Dedifferentiated amniotic fluid mesenchymal stem cell (primary cell): ENCODE results near the gene SLC5A1.
"Not testable (repeated sequence)": the region's sequence is repeated elsewhere in the genome, so short reads cannot be mapped to it uniquely, and the experiment has no call there.

Experiments
- DNase-seq: peaks from one replicate; pipeline ENCODE4 v3.0.0-alpha.2; 2016; ENCODE audit errors: extremely low spot score

Gene SLC5A1

DNA sequence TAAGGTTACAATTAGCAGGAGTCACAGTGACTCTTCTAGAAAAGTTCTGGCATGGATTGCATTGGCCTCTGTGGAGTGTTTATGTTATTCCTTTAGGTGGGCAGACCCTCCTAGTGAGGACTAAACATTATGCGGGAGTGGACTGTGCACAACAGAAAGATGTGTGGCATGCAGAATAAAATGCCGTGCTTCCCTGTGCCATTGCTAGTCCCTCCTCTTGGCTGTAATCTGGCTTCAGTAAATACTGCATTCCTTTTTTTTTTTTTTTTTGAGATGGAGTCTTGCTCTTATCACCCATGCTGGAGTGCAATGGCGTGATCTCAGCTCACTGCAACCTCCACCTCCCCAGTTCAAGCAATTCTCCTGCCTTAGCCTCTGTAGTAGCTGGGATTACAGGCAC lies 45.0 kb downstream of the SLC5A1 start:
- no peak for DNase-seq

DNA sequence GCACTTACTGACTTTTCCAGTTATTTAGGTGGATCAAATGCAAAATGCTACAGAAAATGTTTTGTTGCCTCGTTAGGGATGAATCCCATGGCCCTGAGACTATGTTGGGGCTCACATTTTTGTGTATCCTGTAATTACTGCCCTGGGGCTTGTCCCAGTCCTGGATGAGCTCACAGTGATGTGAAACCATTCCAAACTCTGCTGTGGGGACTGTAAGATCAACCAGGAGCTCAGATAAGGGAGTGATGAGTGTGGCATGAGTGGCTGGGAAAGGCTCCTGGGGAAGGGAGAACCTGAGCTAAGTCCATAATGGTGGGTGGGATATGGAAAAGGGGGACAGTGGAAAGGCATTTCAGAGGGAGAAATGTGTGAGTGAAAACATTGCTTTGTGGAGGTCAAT lies 54.0 kb downstream of the SLC5A1 start:
- DNase-seq: no peak

DNA sequence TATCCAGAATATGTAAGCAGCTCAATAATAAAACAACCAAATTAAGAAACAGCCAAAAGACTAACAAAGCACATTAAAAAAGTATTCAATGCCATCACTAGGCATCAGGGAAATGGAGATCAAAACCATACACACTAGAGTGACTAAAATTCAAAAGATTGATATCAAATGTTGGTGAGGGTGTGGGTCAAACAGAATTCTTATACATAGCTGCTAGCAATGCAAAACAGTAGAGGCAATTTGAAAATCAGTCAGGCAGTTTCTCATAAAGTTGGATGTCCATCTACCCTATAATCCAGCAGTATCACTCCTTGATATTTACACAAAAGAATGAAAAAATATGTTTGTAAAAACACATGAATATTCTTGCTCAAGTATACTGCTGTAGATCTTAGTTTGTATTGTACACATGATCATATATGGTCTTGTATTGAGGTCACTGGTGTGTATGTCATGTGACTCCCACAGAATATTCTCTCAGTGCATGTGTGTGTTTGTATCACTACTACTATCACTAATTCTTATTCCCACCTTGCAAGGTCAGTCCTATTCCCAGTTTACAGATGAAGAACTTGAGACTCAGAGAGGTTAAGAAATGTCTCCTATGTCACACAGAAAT lies 54.9 kb downstream of the SLC5A1 start:
- no peak for DNase-seq

DNA sequence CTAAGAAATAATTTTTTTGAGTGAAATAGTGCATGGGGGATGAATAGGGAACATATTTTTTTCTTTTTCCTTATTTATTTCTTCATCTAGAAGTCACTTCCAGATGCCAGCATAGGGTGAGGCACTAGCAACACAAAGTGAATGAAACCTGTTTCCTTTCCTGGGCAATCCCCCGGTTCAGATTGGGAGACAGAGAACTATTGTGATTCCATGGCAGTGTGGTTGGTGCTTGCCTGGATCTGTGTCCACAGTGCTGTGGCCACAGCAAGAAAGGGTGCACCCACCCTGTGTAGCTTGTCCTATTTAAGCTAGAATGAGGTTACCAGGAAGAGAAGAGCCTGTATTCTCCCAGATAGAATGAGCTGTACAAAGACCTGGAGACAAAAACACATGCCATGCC lies 57.6 kb downstream of the SLC5A1 start:
- no peak for DNase-seq

DNA sequence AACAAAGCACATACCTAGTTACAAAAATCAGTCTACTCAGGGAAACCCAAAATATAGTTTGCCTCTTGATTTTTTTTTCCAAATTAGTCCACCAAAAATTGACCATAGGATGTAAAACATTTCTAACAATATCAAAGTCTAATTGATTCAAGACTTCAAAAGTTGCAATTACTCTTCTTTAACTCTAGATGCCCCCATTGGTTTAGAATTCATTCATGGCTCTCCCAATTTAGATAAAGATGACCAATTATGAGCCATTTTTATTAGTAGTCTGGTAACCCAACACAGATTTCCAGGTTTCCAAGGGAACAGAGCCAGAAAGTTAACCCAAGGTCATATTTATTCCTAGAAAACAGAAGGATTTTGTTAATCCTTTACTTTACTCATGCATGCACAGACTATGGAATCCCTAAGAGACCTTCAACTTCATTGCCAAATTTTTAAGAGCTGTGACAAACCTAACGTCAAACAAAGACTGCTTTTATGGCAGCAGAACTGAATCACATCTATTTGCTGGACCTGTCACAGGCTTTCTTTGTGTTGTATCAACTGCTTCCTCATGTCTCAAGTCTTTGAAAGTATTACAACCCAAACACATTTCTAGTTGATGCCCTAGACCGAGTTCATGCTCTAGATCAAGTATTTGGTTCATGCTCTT lies 60.7 kb downstream of the SLC5A1 start:
- DNase-seq: no peak

DNA sequence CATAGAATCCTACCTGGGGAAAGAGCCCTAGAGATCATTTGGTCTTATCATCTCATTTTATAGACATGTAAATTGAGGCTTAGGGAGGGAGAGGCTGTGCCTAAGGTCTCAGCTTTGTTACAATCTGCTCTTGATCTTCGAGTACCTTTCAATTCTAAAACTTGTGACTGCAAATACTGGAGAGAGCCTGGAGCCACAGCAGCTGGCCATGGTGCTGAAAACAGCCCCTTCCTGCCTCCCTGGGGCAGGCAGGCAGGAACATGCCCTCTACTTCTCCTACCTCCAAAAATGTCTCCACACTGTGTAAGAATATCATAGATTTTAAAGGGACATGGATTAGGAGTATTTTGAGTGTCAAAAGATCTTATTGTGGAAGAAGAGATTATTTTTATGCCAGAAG lies 63.9 kb downstream of the SLC5A1 start:
- no peak for DNase-seq

DNA sequence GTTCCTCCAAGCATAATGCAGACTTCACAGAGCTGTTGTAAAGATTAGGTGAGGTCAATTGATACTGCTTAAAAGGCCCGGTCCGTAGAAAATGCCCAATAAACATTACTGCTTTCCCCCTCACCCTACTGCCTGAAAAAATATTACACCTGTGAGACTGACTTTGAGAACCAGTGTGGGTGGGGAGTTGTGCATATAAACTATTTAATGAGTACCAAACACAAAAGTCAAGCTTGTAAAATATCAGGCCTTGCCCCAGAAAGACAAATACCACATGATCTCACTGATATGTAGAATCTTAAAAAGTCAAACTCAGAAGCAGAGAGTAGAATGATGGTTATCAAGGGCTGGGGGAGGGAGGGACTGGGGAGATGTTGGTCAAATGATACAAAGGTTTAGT lies 69.3 kb downstream of the SLC5A1 start:
- DNase-seq: no peak

DNA sequence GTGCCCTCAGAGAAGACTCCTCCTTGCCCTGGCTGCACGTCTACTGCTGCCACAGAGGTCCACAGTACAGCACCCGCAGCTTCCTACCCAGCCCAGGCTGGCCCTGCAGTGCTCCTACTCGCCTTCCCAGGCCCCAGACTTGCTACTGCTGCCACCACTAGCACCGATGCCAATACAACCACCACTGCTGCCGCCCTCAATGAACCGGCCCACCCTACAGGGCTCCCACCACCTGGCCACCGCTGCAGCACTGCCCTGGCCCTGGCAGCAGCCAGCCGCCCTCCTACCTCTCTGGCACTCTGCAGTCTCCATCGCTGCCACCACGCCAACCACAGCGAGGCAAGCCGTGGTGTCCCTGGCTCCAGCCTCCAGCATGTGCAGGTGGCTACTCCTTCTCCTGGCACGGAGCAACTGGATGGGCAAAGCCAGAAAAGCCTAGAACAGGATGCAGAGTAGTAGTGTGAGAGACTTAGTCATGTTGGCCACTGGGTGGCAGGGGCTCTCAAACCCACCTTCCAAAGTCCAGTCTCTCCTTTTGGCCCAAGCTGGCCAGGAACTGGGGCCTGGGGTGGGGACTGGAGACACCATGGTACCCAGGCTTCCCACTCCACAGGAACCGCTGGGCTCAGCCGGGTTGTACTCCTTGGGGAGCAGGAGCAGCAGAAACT lies 76.6 kb downstream of the SLC5A1 start:
- DNase-seq: no peak

DNA sequence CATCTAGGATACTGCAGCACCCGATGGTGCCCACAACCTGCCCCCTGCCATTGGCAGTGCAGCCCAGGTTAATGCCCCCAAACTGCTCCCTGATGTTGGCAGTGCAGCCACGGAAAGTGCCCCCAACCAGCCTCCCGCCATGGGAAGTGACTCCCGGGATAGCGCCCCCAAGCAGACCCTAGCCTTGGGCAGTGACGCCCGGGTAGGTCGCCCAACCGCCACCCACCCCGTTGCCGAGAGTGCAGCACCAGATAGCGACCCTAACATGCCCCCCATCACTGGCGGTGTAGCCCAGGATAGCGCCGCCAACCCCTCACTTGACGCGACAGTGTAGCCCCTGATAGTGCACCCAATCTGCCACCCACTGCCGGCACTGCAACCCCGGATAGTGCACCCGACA lies 77.5 kb downstream of the SLC5A1 start:
- DNase-seq: no peak

DNA sequence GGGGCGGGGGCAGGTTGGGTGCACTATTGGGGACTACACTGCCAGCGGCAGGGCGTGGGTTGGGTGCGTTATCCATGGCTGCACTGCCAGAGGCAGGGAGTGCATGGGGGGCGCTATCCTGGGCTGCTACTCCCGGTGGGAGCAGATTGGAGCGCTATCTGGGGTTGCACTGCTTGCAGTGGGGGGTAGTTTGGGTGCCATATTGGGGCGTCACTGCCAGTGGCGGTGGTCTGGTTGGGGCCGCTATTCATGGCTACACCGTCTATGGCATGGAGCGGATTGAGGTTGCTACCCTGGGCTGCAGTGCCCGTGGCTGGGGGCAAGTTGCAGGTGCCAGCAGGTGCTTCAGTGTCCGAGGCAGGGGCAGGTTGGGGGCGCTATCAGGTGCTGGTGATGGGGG lies 79.8 kb downstream of the SLC5A1 start:
- no peak for DNase-seq

DNA sequence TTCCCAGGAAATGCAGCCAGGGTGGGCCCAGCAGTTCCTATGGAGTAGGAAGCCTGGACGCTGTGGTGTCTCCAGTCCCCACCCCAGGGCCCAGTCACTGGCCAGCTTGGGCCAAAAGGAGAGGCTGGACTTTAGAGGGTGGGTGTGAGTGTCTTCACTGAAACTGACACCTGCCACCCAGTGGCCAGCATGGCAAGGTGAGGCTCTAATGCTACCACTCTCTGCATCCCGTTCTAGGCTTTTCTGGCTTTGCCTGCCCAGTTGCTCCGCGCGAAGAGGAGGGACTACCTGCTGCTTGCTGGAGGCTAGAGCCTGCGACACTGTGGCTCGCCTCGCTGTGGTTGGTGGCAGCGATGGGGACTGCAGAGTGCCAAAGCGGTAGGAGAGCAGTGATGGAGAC lies 80.6 kb downstream of the SLC5A1 start:
- no peak for DNase-seq

DNA sequence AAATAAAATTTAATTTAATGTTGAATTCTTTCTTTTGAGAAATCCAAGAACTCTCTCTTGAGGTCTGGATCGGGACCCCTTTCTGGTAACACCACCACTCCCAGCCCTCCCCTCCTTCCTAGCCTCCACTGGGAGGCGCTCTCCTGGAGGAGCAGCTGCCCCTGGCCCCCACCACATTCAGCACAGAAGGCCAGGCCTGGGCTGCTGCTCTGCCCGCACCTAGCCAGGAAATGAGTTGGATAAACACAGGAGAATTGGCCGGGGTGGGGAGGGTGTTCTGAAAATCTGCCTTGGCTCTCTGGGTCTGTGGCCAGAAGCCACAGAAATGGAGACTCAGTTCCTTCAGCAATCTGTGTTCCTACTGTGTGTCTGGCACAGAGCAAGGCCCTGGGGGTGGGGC lies 84.8 kb downstream of the SLC5A1 start:
- DNase-seq: no peak

DNA sequence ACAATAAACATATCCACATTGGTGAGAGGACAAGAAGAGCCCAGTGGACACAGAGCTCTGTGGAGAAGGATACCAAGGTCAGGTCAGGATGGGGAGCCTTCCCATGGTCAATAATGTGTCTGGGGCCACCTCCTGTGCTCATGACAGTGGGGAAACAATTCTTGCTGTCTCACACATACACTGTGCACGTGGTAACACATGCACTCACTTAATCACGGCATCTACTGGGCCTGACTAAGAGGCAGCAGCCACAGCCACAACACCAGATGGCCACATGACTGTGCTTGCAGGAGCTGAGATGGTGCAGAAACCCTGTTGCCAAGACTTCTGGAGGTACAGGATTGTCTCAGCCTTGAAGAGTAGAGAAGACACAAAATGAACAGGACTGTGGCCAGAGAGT lies 87.4 kb downstream of the SLC5A1 start:
- DNase-seq: no peak

DNA sequence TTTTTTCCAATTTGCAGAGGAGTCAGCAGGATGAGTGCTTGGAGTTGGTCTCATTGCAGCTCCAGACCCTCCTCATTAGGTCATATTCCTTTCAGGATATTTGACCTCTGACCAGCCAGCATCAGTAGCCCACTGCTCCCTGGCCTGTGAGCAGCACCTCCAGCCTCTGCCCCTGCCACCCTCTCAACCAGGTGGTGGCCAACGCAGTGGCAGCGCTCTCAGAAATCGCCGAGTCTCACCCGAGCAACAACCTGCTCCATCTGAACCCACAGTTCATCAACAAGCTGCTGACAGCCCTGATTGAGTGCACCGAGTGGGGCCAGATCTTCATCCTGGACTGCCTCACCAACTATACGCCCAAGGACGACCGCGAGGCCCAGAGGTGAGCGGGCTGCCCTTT lies 89.1 kb downstream of the SLC5A1 start:
- no peak for DNase-seq

DNA sequence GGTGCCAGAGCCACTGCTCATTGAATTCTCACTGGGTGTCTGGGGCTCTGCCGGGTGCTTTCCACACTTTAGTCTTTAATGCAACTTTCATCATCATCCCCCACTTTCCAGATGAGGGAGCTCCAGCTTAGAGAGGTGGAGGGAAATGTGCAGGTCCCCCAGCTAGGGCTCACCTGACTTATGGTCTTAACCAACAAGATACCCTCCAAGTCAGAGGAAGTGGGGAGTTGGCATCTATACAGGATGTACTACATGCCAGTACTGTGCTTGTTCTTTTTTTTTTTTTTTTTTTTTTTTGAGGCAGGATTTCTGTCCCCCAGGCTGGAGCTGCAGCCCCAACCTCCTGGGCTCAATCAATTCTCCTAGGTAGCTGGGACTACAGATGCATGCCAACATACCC lies 89.7 kb downstream of the SLC5A1 start:
- DNase-seq: no peak

DNA sequence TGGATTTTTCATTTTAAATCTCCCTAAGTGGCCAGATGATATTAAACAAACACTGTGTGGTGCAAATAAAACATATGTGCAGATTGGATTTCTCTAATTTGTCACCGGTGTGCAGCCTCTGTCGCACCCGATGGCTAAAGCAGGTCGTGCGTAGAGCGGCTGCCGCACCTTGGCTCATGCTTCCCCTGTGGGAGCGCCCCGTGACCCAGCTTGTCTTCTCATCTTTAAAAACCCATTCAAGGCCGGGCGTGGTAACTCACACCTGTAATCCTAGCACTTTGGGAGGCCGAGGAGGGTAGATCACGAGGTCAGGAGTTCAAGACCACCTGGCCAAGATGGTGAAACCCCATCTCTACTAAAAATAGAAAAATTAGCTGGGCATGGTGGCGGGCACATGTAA lies 91.7 kb downstream of the SLC5A1 start:
- DNase-seq: not testable (repeated sequence)

DNA sequence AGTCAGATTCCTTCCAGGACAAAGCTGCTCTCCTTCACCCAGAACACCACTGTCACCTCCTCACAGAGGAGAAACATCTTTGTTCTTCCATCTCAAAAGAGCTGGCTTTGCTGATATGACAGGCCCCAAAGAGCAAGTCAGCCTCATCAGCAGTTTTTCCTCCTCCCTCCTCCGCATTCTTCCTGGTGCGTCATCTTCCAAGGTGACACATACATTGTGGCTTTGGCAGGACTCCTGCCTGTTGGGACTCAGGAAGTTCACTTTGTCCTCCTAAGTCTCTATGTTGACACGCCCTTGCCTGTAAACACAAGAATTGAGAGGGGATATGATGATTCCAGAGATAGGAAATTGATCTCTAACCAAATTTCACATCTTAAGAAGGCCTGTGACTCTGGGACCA lies 92.9 kb downstream of the SLC5A1 start:
- DNase-seq: not testable (repeated sequence)

DNA sequence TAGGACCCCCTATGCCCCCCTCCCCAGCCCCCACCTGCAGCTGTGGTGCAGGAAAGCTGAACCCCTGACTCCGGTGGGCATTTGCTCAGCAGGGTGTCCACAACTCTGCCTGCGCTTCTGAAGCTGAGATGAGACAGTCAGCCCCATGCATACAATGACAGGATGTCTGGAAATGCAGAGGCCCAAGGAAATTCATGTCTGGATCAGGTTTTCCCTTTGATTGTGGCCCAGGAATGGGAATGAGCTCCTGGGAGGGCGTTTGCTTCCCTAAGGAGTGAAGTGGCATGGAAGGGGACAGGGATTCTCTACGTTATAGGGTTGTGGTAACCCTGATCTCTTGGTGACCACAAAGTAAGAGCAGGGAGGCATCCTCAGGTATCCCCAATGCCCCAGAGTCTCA lies 93.8 kb downstream of the SLC5A1 start:
- not testable (repeated sequence) for DNase-seq

DNA sequence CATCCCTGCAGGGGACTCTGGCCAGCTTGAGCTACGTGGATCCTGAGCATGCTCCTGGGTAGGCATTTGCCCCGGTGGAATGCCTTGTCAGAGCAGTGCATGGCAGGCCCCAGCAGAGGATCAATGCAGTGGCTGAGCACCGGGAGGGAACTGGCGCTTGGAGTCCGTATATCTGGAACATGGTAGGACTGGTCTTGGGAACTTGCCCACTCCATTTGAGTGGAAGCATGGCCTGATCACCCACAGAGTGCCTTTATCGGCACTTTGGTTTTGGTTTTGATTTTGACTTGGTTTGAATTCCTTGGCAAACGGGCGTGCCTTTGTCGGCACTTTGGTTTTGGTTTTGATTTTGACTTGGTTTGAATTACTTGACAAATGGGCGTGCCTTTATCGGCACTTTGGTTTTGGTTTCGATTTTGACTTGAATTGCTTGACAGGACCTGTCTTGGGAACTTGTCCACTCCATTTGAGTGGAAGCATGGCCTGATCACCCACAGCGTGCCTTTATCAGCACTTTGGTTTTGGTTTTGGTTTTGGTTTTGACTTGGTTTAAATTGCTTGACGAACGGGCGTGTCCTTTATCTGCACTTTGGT lies 94.8 kb downstream of the SLC5A1 start:
- not testable (repeated sequence) for DNase-seq

DNA sequence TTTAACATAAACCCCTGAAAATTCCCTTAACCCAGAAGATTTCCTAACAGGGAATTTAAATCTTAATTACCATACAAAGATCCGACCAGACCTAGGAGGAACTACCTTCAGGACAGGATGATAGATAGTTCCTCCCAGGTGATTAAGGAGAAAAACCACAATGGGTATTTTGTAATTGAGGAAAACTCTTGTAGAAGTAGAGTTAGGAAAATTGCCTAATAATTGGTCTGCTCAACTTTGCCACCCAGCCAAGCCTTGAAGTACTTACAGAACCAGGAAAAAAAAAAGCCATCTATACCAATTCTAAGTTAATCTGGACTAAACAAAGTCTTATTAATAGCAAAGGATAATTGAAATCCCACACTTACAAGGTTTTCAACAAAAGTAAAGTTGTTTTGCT lies 95.5 kb downstream of the SLC5A1 start:
- DNase-seq: not testable (repeated sequence)

DNA sequence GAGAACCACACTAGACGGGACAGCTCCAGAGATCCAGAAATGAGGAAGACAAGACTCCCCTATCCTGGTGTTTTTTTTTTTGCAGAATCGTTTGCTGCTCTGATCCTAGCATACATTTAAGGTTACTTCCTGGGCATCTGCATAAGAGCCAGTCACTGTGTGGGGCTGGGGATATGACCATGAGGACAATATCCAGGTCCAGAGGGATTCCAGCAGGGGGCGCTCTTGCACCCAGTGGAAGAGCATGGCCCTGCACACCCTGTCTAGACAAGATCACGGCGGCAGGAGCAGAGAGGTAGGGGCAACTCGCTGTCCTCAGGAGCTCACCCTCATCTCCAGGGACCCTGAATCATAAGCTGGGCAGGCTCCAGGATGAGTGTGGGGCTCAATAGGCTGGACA lies 97.6 kb downstream of the SLC5A1 start:
- DNase-seq: not testable (repeated sequence)

DNA sequence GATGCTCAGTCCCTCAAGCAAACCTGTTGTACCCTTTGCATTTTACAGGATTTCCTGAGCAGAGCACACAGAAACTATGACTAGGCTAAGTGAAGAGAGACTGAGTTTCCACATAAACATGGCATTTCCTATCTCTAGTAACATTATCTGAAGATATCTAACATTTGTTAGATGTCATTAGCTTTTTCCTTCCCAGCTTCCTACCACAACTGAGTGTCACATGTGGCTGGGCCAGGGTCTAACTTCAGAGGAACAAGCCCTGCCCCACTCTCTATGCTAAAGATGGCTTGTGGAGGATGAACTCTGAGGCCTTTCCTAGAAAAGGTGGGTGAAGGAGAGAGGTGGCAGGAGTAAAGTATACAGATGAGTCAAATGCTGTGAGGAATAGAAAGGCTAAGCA lies 99.5 kb downstream of the SLC5A1 start:
- DNase-seq: no peak
